H9 (cell line): ENCODE data around the gene TSEN15. TPM values are rescaled to one million over a fixed set of nuclear protein-coding genes. Genes with fewer than 3 reads are reported as not detected.

Experiments
- DNase-seq: peaks from one replicate; pipeline ENCODE4 v3.0.0-alpha.2; 2017
- H2AFZ ChIP-seq: one replicate; pipeline ENCODE4 v1.6.1; 2013; ENCODE audit warnings: mild to moderate bottlenecking, low read length, control low read depth, moderate library complexity
- H2AK5ac ChIP-seq: 2 replicates; pipeline ENCODE4 v1.6.1; 2013; ENCODE audit warnings: low read length, control low read depth, mixed read lengths; ENCODE audit not compliant: insufficient read length
- H2BK120ac ChIP-seq: one replicate; pipeline ENCODE4 v1.6.1; 2013; ENCODE audit warnings: low read depth, mild to moderate bottlenecking, low read length, control low read depth, inconsistent platforms; ENCODE audit not compliant: poor library complexity, severe bottlenecking
- H2BK12ac ChIP-seq: 2 replicates; pipeline ENCODE4 v1.6.1; 2013; ENCODE audit warnings: low read length, control low read depth, mixed read lengths, low read depth; ENCODE audit not compliant: insufficient read length
- H2BK15ac ChIP-seq: 2 replicates; pipeline ENCODE4 v1.6.1; 2013; ENCODE audit warnings: low read depth, low read length, control low read depth
- H2BK20ac ChIP-seq: one replicate; pipeline ENCODE4 v1.6.1; 2013; ENCODE audit warnings: low read depth, mild to moderate bottlenecking, low read length, control low read depth, inconsistent platforms; ENCODE audit not compliant: poor library complexity, severe bottlenecking
- H2BK5ac ChIP-seq: 2 replicates; pipeline ENCODE4 v1.6.1; 2013; ENCODE audit warnings: low read length, control low read depth, mixed read lengths; ENCODE audit not compliant: insufficient read length
- H3K14ac ChIP-seq: 2 replicates; pipeline ENCODE4 v1.6.1; 2013; ENCODE audit warnings: low read length, control low read depth; ENCODE audit not compliant: insufficient read depth
- H3K18ac ChIP-seq: 2 replicates; pipeline ENCODE4 v1.6.1; 2013; ENCODE audit warnings: low read depth, mild to moderate bottlenecking, mixed read lengths, low read length, control low read depth; ENCODE audit not compliant: insufficient read length
- H3K23ac ChIP-seq: 2 replicates; pipeline ENCODE4 v1.6.1; 2013; ENCODE audit warnings: low read length, control low read depth, mixed read lengths, low read depth; ENCODE audit not compliant: insufficient read length
- H3K23me2 ChIP-seq: 2 replicates; pipeline ENCODE4 v1.6.1; 2013; ENCODE audit warnings: low read depth, mild to moderate bottlenecking, mixed read lengths, low read length, control low read depth; ENCODE audit not compliant: insufficient read length, poor library complexity, severe bottlenecking
- H3K27ac ChIP-seq: 2 replicates; pipeline ENCODE4 v1.5.1; 2013; ENCODE audit warnings: low read length, control low read depth, mixed read lengths, low read depth; ENCODE audit not compliant: insufficient read length
- H3K27me3 ChIP-seq: 2 replicates; pipeline ENCODE4 v1.6.1; 2013; ENCODE audit warnings: low read length, control low read depth, inconsistent platforms; ENCODE audit not compliant: insufficient read depth
- H3K4ac ChIP-seq: 2 replicates; pipeline ENCODE4 v1.6.1; 2013; ENCODE audit warnings: low read depth, mild to moderate bottlenecking, control low read depth, inconsistent platforms, low read length, moderate library complexity
- H3K4me1 ChIP-seq: 2 replicates; pipeline ENCODE4 v1.6.1; 2013; ENCODE audit warnings: low read length, control low read depth, inconsistent platforms; ENCODE audit not compliant: insufficient read depth
- H3K4me2 ChIP-seq: 2 replicates; pipeline ENCODE4 v1.6.1; 2013; ENCODE audit warnings: low read length, control low read depth, mixed read lengths; ENCODE audit not compliant: insufficient read length, insufficient read depth
- H3K56ac ChIP-seq: 2 replicates; pipeline ENCODE4 v1.6.1; 2013; ENCODE audit warnings: low read depth, mild to moderate bottlenecking, mixed read lengths, low read length, control low read depth; ENCODE audit not compliant: insufficient read length
- H3K79me1 ChIP-seq: 2 replicates; pipeline ENCODE4 v1.6.1; 2013; ENCODE audit warnings: low read depth, mild to moderate bottlenecking, moderate library complexity, low read length, control low read depth, inconsistent platforms; ENCODE audit not compliant: insufficient read depth, poor library complexity, severe bottlenecking
- H3K79me2 ChIP-seq: 2 replicates; pipeline ENCODE4 v1.6.1; 2013; ENCODE audit warnings: low read length, control low read depth, inconsistent platforms; ENCODE audit not compliant: insufficient read depth
- H3K9ac ChIP-seq: 2 replicates; pipeline ENCODE4 v1.6.1; 2013; ENCODE audit warnings: low read length, control low read depth, mixed read lengths; ENCODE audit not compliant: insufficient read length; ENCODE audit errors: extremely low read depth
- H3K9me3 ChIP-seq: one replicate; pipeline ENCODE4 v1.6.1; 2013; ENCODE audit warnings: low read depth, low read length, inconsistent platforms; ENCODE audit not compliant: control insufficient read depth
- H3T11ph ChIP-seq: one replicate; pipeline ENCODE4 v1.6.1; 2013; ENCODE audit warnings: mild to moderate bottlenecking, low read length, control low read depth, inconsistent platforms
- H4K20me1 ChIP-seq: one replicate; pipeline ENCODE4 v1.6.1; 2013; ENCODE audit not compliant: control insufficient read depth, insufficient read length, insufficient read depth
- H4K5ac ChIP-seq: 2 replicates; pipeline ENCODE4 v1.6.1; 2013; ENCODE audit warnings: low read depth, mild to moderate bottlenecking, mixed read lengths, low read length, control low read depth; ENCODE audit not compliant: insufficient read length
- H4K8ac ChIP-seq: replicated peaks from 2 replicates; pipeline ENCODE4 v1.6.1; 2013; ENCODE audit warnings: low read length, control low read depth, mixed read lengths, low read depth; ENCODE audit not compliant: insufficient read length
- H4K91ac ChIP-seq: 2 replicates; pipeline ENCODE4 v1.6.1; 2013; ENCODE audit warnings: low read depth, mild to moderate bottlenecking, moderate library complexity, mixed read lengths, low read length, control low read depth; ENCODE audit not compliant: insufficient read length
- H3K27ac Mint-ChIP-seq, 3 experiments: 2 replicates in 2 of 3; 3 replicates in 1 of 3; pipeline ENCODE4 v1.8.0; 2020 to 2021; ENCODE audit warnings: mixed read lengths in 3 of 3, mild to moderate bottlenecking in 1 of 3, moderate library complexity in 1 of 3
- H3K27me3 Mint-ChIP-seq: 2 replicates; pipeline ENCODE4 v1.8.0; 2021; ENCODE audit warnings: low read depth, mild to moderate bottlenecking, moderate library complexity, mixed read lengths
- H3K36me3 Mint-ChIP-seq, 3 experiments: 2 replicates in 2 of 3; 3 replicates in 1 of 3; pipeline ENCODE4 v1.8.0; 2020 to 2021; ENCODE audit warnings: low read depth in 3 of 3, mixed read lengths in 3 of 3; ENCODE audit not compliant: insufficient read depth in 1 of 3
- H3K4me1 Mint-ChIP-seq, 2 experiments: 2 replicates each; pipeline ENCODE4 v1.8.0; 2020; ENCODE audit warnings: mixed read lengths in 2 of 2
- H3K4me3 Mint-ChIP-seq, 2 experiments: 2 replicates in 1 of 2; 3 replicates in 1 of 2; pipeline ENCODE4 v1.8.0; 2020 to 2021; ENCODE audit warnings: mild to moderate bottlenecking in 2 of 2, mixed read lengths in 2 of 2, moderate library complexity in 1 of 2
- H3K9me3 Mint-ChIP-seq, 2 experiments: 2 replicates in 1 of 2; 3 replicates in 1 of 2; pipeline ENCODE4 v1.8.0; 2020; ENCODE audit warnings: mild to moderate bottlenecking in 2 of 2, mixed read lengths in 2 of 2, moderate library complexity in 1 of 2
- WGBS: extraction: QIAGEN DNeasy Blood & Tissue Kit; methylation state at CpG from one replicate; pipeline ENCODE4 v1.1.7; 2013; ENCODE audit warnings: missing lambda C conversion rate, low lambda C conversion rate, mixed read lengths; ENCODE audit not compliant: insufficient read length; ENCODE audit errors: extremely low coverage; 5-methylcytosine and 5-hydroxymethylcytosine counted together
- total RNA-seq: library from RNA; stranded (reverse); gene quantifications from 2 replicates; pipeline ENCODE4 v1.2.1, GENCODE V29; 2021
- TF ChIP-seq, protein P1 (sequence below): fragments of 200-600 bp; sonication (generic); conservative IDR thresholded peaks from 3 replicates; pipeline ENCODE4 v1.8.0; 2021; ENCODE audit warnings: antibody characterized with exemption, mild to moderate bottlenecking

TSEN15 gene
- total RNA-seq, 1 experiment from 2014 or later, result 21.9 TPM

DNA sequence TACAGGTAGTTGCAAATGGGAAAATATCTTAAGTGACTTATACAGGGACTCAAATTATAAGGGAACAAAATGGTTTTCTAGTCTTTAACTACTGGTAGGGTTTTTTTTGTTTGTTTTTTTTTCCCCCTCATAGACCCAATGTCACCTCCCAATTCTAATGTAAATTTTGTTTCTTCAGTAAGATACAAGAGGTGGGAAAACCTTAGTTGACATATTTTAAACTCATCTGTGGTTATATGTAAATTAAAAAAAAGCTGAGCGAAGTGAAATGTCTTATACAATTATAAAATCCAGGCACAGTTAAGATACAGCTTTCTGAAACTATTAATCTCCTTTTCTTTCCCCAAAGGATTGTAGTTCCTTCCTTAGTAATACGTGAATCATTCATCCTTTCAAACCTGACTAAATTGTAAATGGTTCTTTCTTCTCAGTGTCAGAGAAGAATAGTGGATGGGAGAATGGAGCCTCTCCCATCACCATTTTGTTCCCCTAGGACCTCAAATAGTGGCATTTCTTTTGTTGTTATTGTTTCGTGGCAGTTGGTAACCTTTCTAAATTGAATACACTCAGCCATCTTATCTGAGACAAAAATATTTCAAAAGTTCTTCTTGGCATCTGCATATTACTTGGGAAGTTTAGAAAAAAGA is 11.2 kb downstream of the TSEN15 start:
- H3K4me1 Mint-ChIP-seq, result peaks cover 35 to 41% of the 10 kb centered on the region in 2 experiments
- H3K27me3 Mint-ChIP-seq, result no peaks in the 10 kb centered on the region
- no peaks in the 10 kb centered on the region for H3K23me2 ChIP-seq
- no peak overlapping the region for H3K9ac ChIP-seq
- no peak overlapping the region for H4K8ac ChIP-seq
- no peaks in the 10 kb centered on the region for H3K9me3 ChIP-seq
- H3K79me1 ChIP-seq, result no peaks in the 10 kb centered on the region
- H3K9me3 Mint-ChIP-seq, result peaks cover 0 to 13% of the 10 kb centered on the region in 2 experiments; a peak in 4 of 5 replicates
- no peak overlapping the region for H3K4me3 Mint-ChIP-seq
- no peak overlapping the region for H3K23ac ChIP-seq
- H3K79me2 ChIP-seq, result no peaks in the 10 kb centered on the region
- no peak overlapping the region for H4K5ac ChIP-seq
- no peak overlapping the region for H3T11ph ChIP-seq
- H2BK5ac ChIP-seq, result no peak overlapping the region
- TF ChIP-seq, protein P1, sequence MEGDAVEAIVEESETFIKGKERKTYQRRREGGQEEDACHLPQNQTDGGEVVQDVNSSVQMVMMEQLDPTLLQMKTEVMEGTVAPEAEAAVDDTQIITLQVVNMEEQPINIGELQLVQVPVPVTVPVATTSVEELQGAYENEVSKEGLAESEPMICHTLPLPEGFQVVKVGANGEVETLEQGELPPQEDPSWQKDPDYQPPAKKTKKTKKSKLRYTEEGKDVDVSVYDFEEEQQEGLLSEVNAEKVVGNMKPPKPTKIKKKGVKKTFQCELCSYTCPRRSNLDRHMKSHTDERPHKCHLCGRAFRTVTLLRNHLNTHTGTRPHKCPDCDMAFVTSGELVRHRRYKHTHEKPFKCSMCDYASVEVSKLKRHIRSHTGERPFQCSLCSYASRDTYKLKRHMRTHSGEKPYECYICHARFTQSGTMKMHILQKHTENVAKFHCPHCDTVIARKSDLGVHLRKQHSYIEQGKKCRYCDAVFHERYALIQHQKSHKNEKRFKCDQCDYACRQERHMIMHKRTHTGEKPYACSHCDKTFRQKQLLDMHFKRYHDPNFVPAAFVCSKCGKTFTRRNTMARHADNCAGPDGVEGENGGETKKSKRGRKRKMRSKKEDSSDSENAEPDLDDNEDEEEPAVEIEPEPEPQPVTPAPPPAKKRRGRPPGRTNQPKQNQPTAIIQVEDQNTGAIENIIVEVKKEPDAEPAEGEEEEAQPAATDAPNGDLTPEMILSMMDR, result no peak
- no peak overlapping the region for H2BK20ac ChIP-seq
- no peak for DNase-seq
- no peak overlapping the region for H3K4ac ChIP-seq
- H2AK5ac ChIP-seq, result no peak overlapping the region
- no peak overlapping the region for H3K56ac ChIP-seq
- H4K91ac ChIP-seq, result no peak overlapping the region
- no peaks in the 10 kb centered on the region for H3K27me3 ChIP-seq
- no peak overlapping the region for H2BK15ac ChIP-seq
- peak overlapping the region in 2 of 3 experiments; percentile 70 to 96; a peak in 3 of 7 replicates for H3K27ac Mint-ChIP-seq
- WGBS, result no CpG with 5 or more reads among the region's 3 CpGs
- H3K36me3 Mint-ChIP-seq, result peaks cover 14 to 44% (median 33%) of the 10 kb centered on the region in 3 experiments
- H3K18ac ChIP-seq, result no peak overlapping the region
- H3K14ac ChIP-seq, result no peak overlapping the region
- no peak overlapping the region for H3K27ac ChIP-seq
- no peak overlapping the region for H3K4me2 ChIP-seq
- no peak overlapping the region for H2BK120ac ChIP-seq
- H4K20me1 ChIP-seq, result no peaks in the 10 kb centered on the region
- H3K4me1 ChIP-seq, result peaks cover 2% of the 10 kb centered on the region; the same call in 1 of the 2 replicates
- H2BK12ac ChIP-seq, result no peak overlapping the region
- no peak overlapping the region for H2AFZ ChIP-seq
